Measurements from ENCODE around the gene FPGS.
A peak's percentile ranks its signal among the peaks of the same experiment; 100 is the strongest.

GRCh38 chr9:127854184-127854806 lies 51.6 kb downstream of the FPGS start, which contains the start of gene ENG:
- TF ChIP-seq TCF12 (IDR thresholded peaks at IDR 0.05) (no peak; the same call in 1 of the 2 replicates), CTCF (IDR thresholded peaks at IDR 0.05) (peak; percentile 37), RAD21 (IDR thresholded peaks at IDR 0.05; ENCODE audit: low read length) (no peak), TAF1 (IDR thresholded peaks at IDR 0.05; ENCODE audit: borderline replicate concordance, low read depth, low read length) (no peak), ELF1 (IDR thresholded peaks at IDR 0.05) (0 out of 2 replicates have a peak, but pooled peaks have one; percentile 40), MXI1 (IDR thresholded peaks at IDR 0.05; ENCODE audit: low read depth, low read length) (peak; percentile 90), REST (IDR thresholded peaks at IDR 0.05; ENCODE audit: low read depth, low read length) (0 out of 2 replicates have a peak, but pooled peaks have one; percentile 5), IRF3 (IDR thresholded peaks at IDR 0.05; ENCODE audit: low read depth, low read length) (no peak), POLR2AphosphoS5 (IDR thresholded peaks at IDR 0.05; ENCODE audit: low read depth, low read length) (peak; percentile 49; the same call in 1 of the 2 replicates)
